OCI-M1 (cell line): ENCODE measurements around the gene PDE8A.
A peak's percentile ranks its signal among the peaks of the same experiment; 100 is the strongest.
"Not testable (repeated sequence)": the region's sequence is repeated elsewhere in the genome, so short reads cannot be mapped to it uniquely, and the experiment has no call there.

ENCODE experiments used
- DNase-seq: peaks from one replicate; lab custom pipeline; 2025; lab: John Stamatoyannopoulos, UW

The PDE8A gene

GRCh38 chr15:84961707-84962106 lies 19.9 kb upstream of the PDE8A start:
- no peak for DNase-seq

- no peak for DNase-seq
Measured at GRCh38 chr15:84962955-84963354, 18.7 kb upstream of the PDE8A start.

GRCh38 chr15:84967380-84967779 lies 14.3 kb upstream of the PDE8A start:
- DNase-seq, result peak; percentile 55

GRCh38 chr15:84968301-84968700 lies 13.4 kb upstream of the PDE8A start:
- DNase-seq, result no peak

- no peak for DNase-seq
Measured at GRCh38 chr15:84969257-84969656, 12.4 kb upstream of the PDE8A start.

GRCh38 chr15:84970843-84971242 lies 10.8 kb upstream of the PDE8A start:
- no peak for DNase-seq

GRCh38 chr15:84973492-84974460 lies 7.9 kb upstream of the PDE8A start:
- no peak for DNase-seq

- DNase-seq, result no peak
Measured at GRCh38 chr15:84975871-84976351, 5.7 kb upstream of the PDE8A start.

- no peak for DNase-seq
Measured at GRCh38 chr15:84976746-84977345, 4.8 kb upstream of the PDE8A start.

GRCh38 chr15:84979651-84980050 lies 2.0 kb upstream of the PDE8A start:
- DNase-seq, result no peak

- DNase-seq, result peak; percentile 90
Measured at GRCh38 chr15:84980196-84981053, 1.2 kb upstream of the PDE8A start.

- peak; percentile 98 for DNase-seq
Measured at GRCh38 chr15:84981054-84981710, 474 bp upstream of the PDE8A start.

GRCh38 chr15:84982301-84982920 lies 755 bp downstream of the PDE8A start:
- DNase-seq, result no peak

GRCh38 chr15:84983294-84983693 lies 1.6 kb downstream of the PDE8A start:
- no peak for DNase-seq

- DNase-seq, result no peak
Measured at GRCh38 chr15:84983711-84984110, 2.1 kb downstream of the PDE8A start.

GRCh38 chr15:84985158-84985557 lies 3.5 kb downstream of the PDE8A start:
- DNase-seq, result no peak

- not testable (repeated sequence) for DNase-seq
Measured at GRCh38 chr15:84987351-84987750, 5.7 kb downstream of the PDE8A start.

GRCh38 chr15:84987949-84988624 lies 6.4 kb downstream of the PDE8A start:
- no peak for DNase-seq

- DNase-seq, result no peak
Measured at GRCh38 chr15:84988909-84989644, 7.4 kb downstream of the PDE8A start.

- no peak for DNase-seq
Measured at GRCh38 chr15:84990507-84990906, 8.9 kb downstream of the PDE8A start.
